ENCODE data around the gene COMMD10. TPM values are rescaled to one million over a fixed set of nuclear protein-coding genes. Genes with fewer than 3 reads are reported as not detected.

The COMMD10 gene
- total RNA-seq, result 32.7 TPM
- 10 to 100 TPM; 42.0 to 58.6 (median 49.2) TPM for polyA plus RNA-seq

GRCh38 chr5:116084871-116085715, at the start of gene COMMD10:
TSS of gene COMMD10 (plus strand) at chr5:116085025.
- no peaks in the 10 kb centered on the region for H3K9me3 ChIP-seq (ENCODE audit: control insufficient read depth in 2 of 2, low read length in 2 of 2)
- H3K9me3 Mint-ChIP-seq, result peaks cover 0 to 2% (median 0%) of the 10 kb centered on the region in 7 donors
- peaks cover 47 to 67% (median 59%) of the 10 kb centered on the region in 4 donors for H3K4me1 Mint-ChIP-seq
- H3K4me3 Mint-ChIP-seq, result peak within 1 kb of the TSS; percentile 96 to 98 (median 96)
- H3K36me3 Mint-ChIP-seq, result peaks cover 18% of the 10 kb centered on the region
- H3K4me3 ChIP-seq (ENCODE audit: low read depth, low read length), result peak within 1 kb of the TSS; percentile 98
- H3K27ac Mint-ChIP-seq, result peak within 1 kb of the TSS; percentile 96 to 97 (median 97)
- peaks cover 6% of the 10 kb centered on the region for H3K36me3 ChIP-seq (ENCODE audit: control insufficient read depth, insufficient read depth, low read length)
- peak within 1 kb of the TSS; percentile 85 for H3K27ac ChIP-seq (ENCODE audit: insufficient read depth, low read length, poor library complexity, severe bottlenecking)
- no peaks in the 10 kb centered on the region for H3K27me3 Mint-ChIP-seq
- no peaks in the 10 kb centered on the region for H3K27me3 ChIP-seq (ENCODE audit: control insufficient read depth, insufficient read depth, low read length)
- ATAC-seq (ENCODE audit: low read depth in 2 of 2) (peak; percentile 91 to 92), DNase-seq (peak; percentile 72 to 84 (median 81))
- peaks cover 19% of the 10 kb centered on the region for H3K4me1 ChIP-seq (ENCODE audit: control insufficient read depth, insufficient read depth, low read length, poor library complexity, severe bottlenecking)

DNA sequence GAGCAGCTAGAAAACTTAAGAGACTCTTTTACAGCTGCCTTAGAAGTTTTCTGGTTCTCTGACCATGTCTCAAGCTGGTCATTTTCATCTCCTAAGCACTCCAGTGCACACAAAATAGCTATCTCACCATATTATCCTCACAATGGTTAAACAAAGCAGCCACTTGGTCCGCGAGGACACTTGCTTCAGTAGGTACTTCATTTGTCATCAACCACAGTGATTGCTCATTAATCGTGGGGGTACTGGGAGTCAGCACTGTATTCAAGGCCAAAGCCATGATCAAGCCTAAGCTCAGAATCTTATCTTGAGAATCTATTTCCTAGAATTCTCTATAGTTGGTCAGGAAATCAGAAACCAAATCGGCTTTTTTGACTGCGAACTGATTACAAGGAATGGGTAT, 49.7 kb upstream of the COMMD10 start:
- H3K4me1 Mint-ChIP-seq, result no peaks in the 10 kb centered on the region
- peaks cover 0 to 2% (median 0%) of the 10 kb centered on the region in 7 donors for H3K9me3 Mint-ChIP-seq
- Histone ChIP-seq H3K36me3 (ENCODE audit: control insufficient read depth, insufficient read depth, low read length) (no peaks in the 10 kb centered on the region), H3K4me1 (ENCODE audit: control insufficient read depth, insufficient read depth, low read length, poor library complexity, severe bottlenecking) (no peaks in the 10 kb centered on the region), H3K27me3 (ENCODE audit: control insufficient read depth, insufficient read depth, low read length) (peaks cover 8% of the 10 kb centered on the region), H3K9me3 (ENCODE audit: control insufficient read depth in 2 of 2, low read length in 2 of 2) (no peaks in the 10 kb centered on the region), H3K4me3 (ENCODE audit: low read depth, low read length) (no peak overlapping the region), H3K27ac (ENCODE audit: insufficient read depth, low read length, poor library complexity, severe bottlenecking) (no peak overlapping the region)
- DNase-seq (no peak), ATAC-seq (ENCODE audit: low read depth in 2 of 2) (no peak)
- H3K27me3 Mint-ChIP-seq, result peaks cover 41% of the 10 kb centered on the region
- no peak overlapping the region for H3K4me3 Mint-ChIP-seq
- no peak overlapping the region for H3K27ac Mint-ChIP-seq
- H3K36me3 Mint-ChIP-seq, result no peaks in the 10 kb centered on the region

DNA sequence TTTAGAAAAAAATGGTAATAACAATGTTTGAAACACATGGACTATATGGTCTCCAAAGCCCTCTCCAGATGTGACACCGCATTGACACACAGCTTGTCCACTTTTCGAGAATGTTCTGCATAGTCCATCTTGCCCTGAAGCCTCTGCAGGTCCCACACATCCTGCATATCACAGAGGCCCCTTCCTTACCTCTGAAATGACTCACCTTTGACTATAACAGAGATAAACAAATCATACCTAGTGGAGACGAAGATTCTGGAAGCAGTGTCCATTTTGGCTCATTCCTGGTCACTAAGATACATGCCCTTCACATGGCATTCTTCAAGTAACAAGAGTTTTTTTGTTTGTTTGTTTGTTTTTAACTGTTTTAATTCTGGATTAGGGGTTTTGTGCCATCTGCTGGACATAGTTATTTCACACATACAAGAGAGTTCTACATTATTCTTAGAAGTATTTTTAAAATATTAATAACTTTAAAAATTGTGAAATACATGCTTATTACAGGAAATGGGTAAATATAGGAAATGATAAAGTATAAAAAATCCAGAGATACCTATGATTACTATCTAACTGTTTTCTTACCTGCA, 47.5 kb upstream of the COMMD10 start:
- Histone ChIP-seq H3K4me3 (ENCODE audit: low read depth, low read length) (no peak overlapping the region), H3K4me1 (ENCODE audit: control insufficient read depth, insufficient read depth, low read length, poor library complexity, severe bottlenecking) (no peaks in the 10 kb centered on the region), H3K27me3 (ENCODE audit: control insufficient read depth, insufficient read depth, low read length) (peaks cover 10% of the 10 kb centered on the region), H3K36me3 (ENCODE audit: control insufficient read depth, insufficient read depth, low read length) (no peaks in the 10 kb centered on the region), H3K9me3 (ENCODE audit: control insufficient read depth in 2 of 2, low read length in 2 of 2) (no peaks in the 10 kb centered on the region), H3K27ac (ENCODE audit: insufficient read depth, low read length, poor library complexity, severe bottlenecking) (no peak overlapping the region)
- DNase-seq, result no peak
- no peaks in the 10 kb centered on the region for H3K4me1 Mint-ChIP-seq
- H3K9me3 Mint-ChIP-seq, result peaks cover 0 to 2% (median 0%) of the 10 kb centered on the region in 7 donors
- ATAC-seq (ENCODE audit: low read depth in 2 of 2), result no peak
- H3K27ac Mint-ChIP-seq, result no peak overlapping the region
- H3K36me3 Mint-ChIP-seq, result no peaks in the 10 kb centered on the region
- H3K4me3 Mint-ChIP-seq, result no peak overlapping the region
- peaks cover 38% of the 10 kb centered on the region for H3K27me3 Mint-ChIP-seq

DNA sequence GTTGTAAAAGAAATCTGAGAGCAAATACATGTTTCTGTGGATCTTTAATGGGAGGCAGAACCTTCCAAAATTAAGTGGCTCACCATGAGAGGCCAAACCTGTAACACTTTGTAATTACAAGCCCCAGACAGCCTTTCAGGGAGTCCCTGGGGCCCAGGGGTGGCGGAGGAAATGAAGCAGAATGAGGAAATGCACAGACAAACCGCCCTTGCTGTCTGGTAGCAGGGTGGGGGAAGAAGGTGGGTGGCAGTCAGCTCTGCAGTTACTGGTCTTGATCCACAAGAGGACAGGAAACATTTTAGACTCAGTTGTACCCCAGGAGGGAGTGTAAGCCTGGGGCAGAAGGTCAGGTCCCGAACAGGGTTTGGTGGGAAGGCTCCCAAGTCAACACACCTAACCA, 46.0 kb upstream of the COMMD10 start:
- DNase-seq, result peak in 1 of 3 donors; percentile 4
- H3K4me1 Mint-ChIP-seq, result no peaks in the 10 kb centered on the region
- no peak overlapping the region for H3K4me3 Mint-ChIP-seq
- Histone ChIP-seq H3K9me3 (ENCODE audit: control insufficient read depth in 2 of 2, low read length in 2 of 2) (no peaks in the 10 kb centered on the region), H3K27ac (ENCODE audit: insufficient read depth, low read length, poor library complexity, severe bottlenecking) (no peak overlapping the region), H3K27me3 (ENCODE audit: control insufficient read depth, insufficient read depth, low read length) (peaks cover 11% of the 10 kb centered on the region), H3K4me3 (ENCODE audit: low read depth, low read length) (no peak overlapping the region), H3K36me3 (ENCODE audit: control insufficient read depth, insufficient read depth, low read length) (no peaks in the 10 kb centered on the region), H3K4me1 (ENCODE audit: control insufficient read depth, insufficient read depth, low read length, poor library complexity, severe bottlenecking) (no peaks in the 10 kb centered on the region)
- H3K36me3 Mint-ChIP-seq, result no peaks in the 10 kb centered on the region
- ATAC-seq (ENCODE audit: low read depth in 2 of 2), result no peak
- peaks cover 0 to 2% (median 0%) of the 10 kb centered on the region in 7 donors for H3K9me3 Mint-ChIP-seq
- peaks cover 43% of the 10 kb centered on the region for H3K27me3 Mint-ChIP-seq
- H3K27ac Mint-ChIP-seq, result no peak overlapping the region

DNA sequence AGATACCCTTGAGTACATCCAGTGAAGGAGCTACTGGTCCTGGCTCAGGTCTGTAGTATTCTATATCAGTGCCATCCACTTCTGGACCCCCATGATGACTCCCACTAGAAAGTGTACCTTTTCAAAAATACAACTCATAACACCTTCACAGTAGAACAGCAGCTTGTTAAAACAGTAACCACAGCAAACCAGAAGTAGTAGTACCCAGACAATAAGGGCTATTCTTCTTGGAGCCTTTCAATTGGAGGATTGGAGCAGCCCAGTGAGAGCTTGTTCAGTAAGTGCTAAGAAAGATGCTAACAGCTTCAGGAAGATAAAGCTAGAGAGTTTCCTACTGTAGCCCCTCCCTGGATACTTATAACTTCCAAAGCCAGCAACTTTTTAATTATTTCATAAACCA, 42.5 kb upstream of the COMMD10 start:
- Histone ChIP-seq H3K36me3 (ENCODE audit: control insufficient read depth, insufficient read depth, low read length) (no peaks in the 10 kb centered on the region), H3K27ac (ENCODE audit: insufficient read depth, low read length, poor library complexity, severe bottlenecking) (no peak overlapping the region), H3K4me3 (ENCODE audit: low read depth, low read length) (no peak overlapping the region), H3K27me3 (ENCODE audit: control insufficient read depth, insufficient read depth, low read length) (peaks cover 13% of the 10 kb centered on the region), H3K9me3 (ENCODE audit: control insufficient read depth in 2 of 2, low read length in 2 of 2) (no peaks in the 10 kb centered on the region), H3K4me1 (ENCODE audit: control insufficient read depth, insufficient read depth, low read length, poor library complexity, severe bottlenecking) (no peaks in the 10 kb centered on the region)
- Mint-ChIP-seq H3K27me3 (peaks cover 29% of the 10 kb centered on the region), H3K9me3 (peaks cover 0 to 2% (median 0%) of the 10 kb centered on the region in 7 donors), H3K4me3 (no peak overlapping the region), H3K27ac (no peak overlapping the region), H3K4me1 (no peaks in the 10 kb centered on the region), H3K36me3 (no peaks in the 10 kb centered on the region)
- ATAC-seq (ENCODE audit: low read depth in 2 of 2), result no peak
- DNase-seq, result no peak

- H3K27ac ChIP-seq (ENCODE audit: insufficient read depth, low read length, poor library complexity, severe bottlenecking), result no peak overlapping the region
- peaks cover 11% of the 10 kb centered on the region for H3K27me3 ChIP-seq (ENCODE audit: control insufficient read depth, insufficient read depth, low read length)
- H3K4me3 Mint-ChIP-seq, result no peak overlapping the region
- no peaks in the 10 kb centered on the region for H3K4me1 Mint-ChIP-seq
- no peaks in the 10 kb centered on the region for H3K4me1 ChIP-seq (ENCODE audit: control insufficient read depth, insufficient read depth, low read length, poor library complexity, severe bottlenecking)
- no peaks in the 10 kb centered on the region for H3K36me3 ChIP-seq (ENCODE audit: control insufficient read depth, insufficient read depth, low read length)
- no peak for DNase-seq
- H3K27me3 Mint-ChIP-seq, result peaks cover 26% of the 10 kb centered on the region
- H3K36me3 Mint-ChIP-seq, result no peaks in the 10 kb centered on the region
- no peak overlapping the region for H3K4me3 ChIP-seq (ENCODE audit: low read depth, low read length)
- no peaks in the 10 kb centered on the region for H3K9me3 ChIP-seq (ENCODE audit: control insufficient read depth in 2 of 2, low read length in 2 of 2)
- ATAC-seq (ENCODE audit: low read depth in 2 of 2), result no peak
- H3K9me3 Mint-ChIP-seq, result no peaks in the 10 kb centered on the region
- H3K27ac Mint-ChIP-seq, result no peak overlapping the region
Observed at GRCh38 chr5:116044073-116044472, 40.8 kb upstream of the COMMD10 start.

DNA sequence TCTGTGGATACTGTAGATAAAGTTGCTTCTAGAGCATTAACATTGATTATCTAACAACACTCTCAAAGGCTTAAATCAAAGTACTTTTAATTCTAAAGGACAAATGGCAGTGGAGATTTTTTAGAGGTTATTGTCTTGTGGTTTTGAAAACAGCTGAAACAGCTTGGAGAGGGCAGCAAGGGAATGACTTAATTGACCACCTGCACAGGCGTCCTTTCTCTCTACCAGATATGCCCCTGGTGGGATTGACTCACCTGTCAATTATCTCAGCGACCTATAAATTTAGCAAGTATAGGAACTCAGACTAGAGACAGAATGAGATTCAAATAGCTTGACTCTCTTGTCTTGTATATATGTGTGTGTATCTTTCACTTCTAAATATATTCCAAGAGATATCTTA, 39.0 kb upstream of the COMMD10 start:
- H3K9me3 ChIP-seq (ENCODE audit: control insufficient read depth in 2 of 2, low read length in 2 of 2), result no peaks in the 10 kb centered on the region
- Mint-ChIP-seq H3K36me3 (no peaks in the 10 kb centered on the region), H3K27ac (no peak overlapping the region), H3K4me1 (no peaks in the 10 kb centered on the region), H3K27me3 (peaks cover 19% of the 10 kb centered on the region), H3K4me3 (no peak overlapping the region), H3K9me3 (no peaks in the 10 kb centered on the region)
- no peaks in the 10 kb centered on the region for H3K36me3 ChIP-seq (ENCODE audit: control insufficient read depth, insufficient read depth, low read length)
- H3K4me3 ChIP-seq (ENCODE audit: low read depth, low read length), result no peak overlapping the region
- no peak overlapping the region for H3K27ac ChIP-seq (ENCODE audit: insufficient read depth, low read length, poor library complexity, severe bottlenecking)
- ATAC-seq (ENCODE audit: low read depth in 2 of 2) (no peak), DNase-seq (no peak)
- H3K4me1 ChIP-seq (ENCODE audit: control insufficient read depth, insufficient read depth, low read length, poor library complexity, severe bottlenecking), result no peaks in the 10 kb centered on the region
- H3K27me3 ChIP-seq (ENCODE audit: control insufficient read depth, insufficient read depth, low read length), result peaks cover 13% of the 10 kb centered on the region
